ENCODE data around the gene PEPD. TPM values are rescaled to one million over a fixed set of nuclear protein-coding genes. Genes with fewer than 3 reads are reported as not detected.

PEPD gene
- total RNA-seq, 2 experiments from 2014 or later = 29.3 to 30.6 TPM

DNA sequence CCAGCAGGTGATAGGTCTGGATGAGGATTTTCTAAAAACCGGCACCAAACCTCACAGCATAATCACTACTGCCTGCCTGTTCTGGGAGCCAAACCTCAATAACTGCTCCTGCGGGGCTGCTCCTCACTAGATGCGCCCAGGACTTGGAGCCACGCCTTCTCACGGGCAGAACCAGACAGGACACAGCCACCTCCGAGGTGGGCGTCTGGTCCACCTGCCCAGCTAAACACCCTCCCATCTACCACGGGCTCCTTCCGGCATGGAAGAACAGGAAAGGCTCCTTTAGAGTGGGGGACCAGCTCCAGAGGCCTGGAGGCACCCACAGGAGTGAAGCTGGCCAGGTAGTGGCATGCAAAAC lies 73.5 kb downstream of the PEPD start:
- H3K9me3 Mint-ChIP-seq = no peaks in the 10 kb centered on the region
- H3K27ac Mint-ChIP-seq = no peak overlapping the region
- intact Hi-C loops (cut with micrococcal nuclease) = no loop called here
- no peaks in the 10 kb centered on the region for H3K27me3 Mint-ChIP-seq
- DNase-seq = no peak
- H3K36me3 Mint-ChIP-seq = no peaks in the 10 kb centered on the region
- ChIA-PET POLR2A (no interaction called here), CTCF (interaction anchor here (1.0 to 1.4 kb wide), 2 partner anchors 16 to 17 kb away, joined by 3 read pairs; no protein-coding TSS in a partner anchor)
- H3K4me1 Mint-ChIP-seq (ENCODE audit: low read depth) = no peaks in the 10 kb centered on the region
- H3K4me3 Mint-ChIP-seq = no peak overlapping the region

DNA sequence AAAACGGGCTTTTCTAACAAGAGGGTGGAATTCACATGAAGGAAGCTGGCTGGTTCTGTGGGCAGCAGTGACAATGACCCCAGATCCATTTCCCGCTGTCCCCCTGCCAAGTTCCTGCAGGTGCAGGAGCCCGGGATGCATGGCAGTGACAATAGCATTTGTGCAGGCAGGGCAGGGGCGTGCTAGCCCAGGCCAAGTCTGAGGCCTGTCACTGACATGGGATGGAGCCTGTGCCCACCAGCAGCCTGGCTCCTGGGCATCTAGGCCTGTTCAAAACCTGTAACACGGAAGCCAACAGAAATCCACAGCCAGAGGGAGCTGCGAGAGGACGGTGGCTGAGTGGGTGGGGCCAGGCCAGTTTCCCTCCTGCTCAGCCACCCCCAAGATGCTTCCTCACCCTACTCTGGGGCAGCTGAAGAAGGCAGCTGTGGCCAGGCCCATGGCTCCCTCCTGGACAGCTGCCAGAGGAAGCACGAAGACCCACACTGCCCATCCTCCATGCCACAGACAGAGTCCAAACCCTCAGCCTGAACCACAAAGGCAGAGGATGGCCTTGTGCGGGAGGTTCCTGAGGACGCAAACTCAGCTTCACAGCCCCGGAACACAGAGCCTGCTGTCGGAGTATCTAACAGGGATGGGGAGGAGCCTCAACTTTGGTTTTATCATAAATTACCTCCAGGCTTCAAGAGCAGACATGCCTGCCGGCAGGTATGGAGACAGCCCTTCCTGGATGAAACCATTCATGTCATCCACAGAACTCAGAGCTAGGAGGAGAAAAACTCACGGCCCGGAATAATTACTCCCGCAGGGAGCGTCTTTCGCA lies 74.0 kb downstream of the PEPD start:
- DNase-seq = no peak
- no peaks in the 10 kb centered on the region for H3K9me3 Mint-ChIP-seq
- no peak overlapping the region for H3K27ac Mint-ChIP-seq
- no peaks in the 10 kb centered on the region for H3K27me3 Mint-ChIP-seq
- no peaks in the 10 kb centered on the region for H3K36me3 Mint-ChIP-seq
- intact Hi-C loops (cut with micrococcal nuclease) = no loop called here
- ChIA-PET CTCF (interaction anchor here (1.0 to 1.4 kb wide), 2 partner anchors 16 to 17 kb away, joined by 3 read pairs; no protein-coding TSS in a partner anchor), POLR2A (no interaction called here)
- no peak overlapping the region for H3K4me3 Mint-ChIP-seq
- H3K4me1 Mint-ChIP-seq (ENCODE audit: low read depth) = no peaks in the 10 kb centered on the region

DNA sequence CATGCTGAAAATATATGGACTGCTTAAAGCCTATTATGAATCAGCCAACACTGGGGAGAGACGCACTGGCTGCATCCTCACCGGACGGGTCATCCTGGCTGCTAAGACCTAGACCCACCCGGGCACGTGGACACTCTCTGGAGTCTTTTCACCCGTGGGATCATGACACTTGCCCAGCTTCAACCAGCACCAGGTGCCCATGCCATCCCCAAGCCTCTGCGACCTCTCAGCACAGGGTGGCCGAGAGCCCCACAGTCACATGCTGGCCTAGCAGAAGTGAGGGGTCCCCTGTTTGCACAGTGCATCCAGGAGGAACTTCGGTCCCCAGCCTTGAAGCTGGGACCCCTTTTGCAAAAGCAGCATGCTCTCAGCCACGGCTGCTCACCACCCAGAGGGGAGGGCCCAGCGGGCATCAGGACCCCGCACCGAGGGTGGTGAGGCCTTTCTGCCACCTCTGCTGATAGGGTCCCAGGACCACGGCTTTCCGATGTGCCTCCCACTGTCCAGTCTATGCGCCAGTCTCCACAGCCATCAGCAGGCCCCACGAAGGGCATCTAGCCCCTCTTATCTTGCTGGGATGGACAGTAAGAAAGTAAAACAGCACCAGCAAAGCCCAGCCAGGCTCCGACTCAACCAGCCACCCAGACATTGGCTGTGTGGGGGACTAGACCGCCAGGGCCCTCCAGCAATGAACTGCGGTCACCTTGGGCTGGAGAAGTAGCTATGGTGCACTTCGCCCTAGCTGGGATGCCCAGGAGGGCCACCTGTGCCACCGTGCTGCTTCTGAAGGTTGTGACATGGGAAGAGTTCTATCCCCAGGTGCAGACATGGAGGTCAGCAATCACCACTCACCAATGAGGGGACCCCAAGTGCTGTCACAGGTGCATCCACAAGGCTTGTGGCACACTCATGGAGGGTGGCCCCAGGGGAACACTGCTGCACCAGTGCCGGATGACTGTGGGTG lies 75.0 kb downstream of the PEPD start:
- DNase-seq = no peak
- CTCF ChIA-PET = interaction anchor here (1.0 kb wide), 1 partner anchor 323 kb away, joined by 3 read pairs; no protein-coding TSS in a partner anchor
- no peak overlapping the region for H3K4me3 Mint-ChIP-seq
- intact Hi-C loops (cut with micrococcal nuclease) = no loop called here
- no peaks in the 10 kb centered on the region for H3K27me3 Mint-ChIP-seq
- H3K4me1 Mint-ChIP-seq (ENCODE audit: low read depth) = no peaks in the 10 kb centered on the region
- no peaks in the 10 kb centered on the region for H3K9me3 Mint-ChIP-seq
- POLR2A ChIA-PET = no interaction called here
- no peaks in the 10 kb centered on the region for H3K36me3 Mint-ChIP-seq
- H3K27ac Mint-ChIP-seq = no peak overlapping the region

DNA sequence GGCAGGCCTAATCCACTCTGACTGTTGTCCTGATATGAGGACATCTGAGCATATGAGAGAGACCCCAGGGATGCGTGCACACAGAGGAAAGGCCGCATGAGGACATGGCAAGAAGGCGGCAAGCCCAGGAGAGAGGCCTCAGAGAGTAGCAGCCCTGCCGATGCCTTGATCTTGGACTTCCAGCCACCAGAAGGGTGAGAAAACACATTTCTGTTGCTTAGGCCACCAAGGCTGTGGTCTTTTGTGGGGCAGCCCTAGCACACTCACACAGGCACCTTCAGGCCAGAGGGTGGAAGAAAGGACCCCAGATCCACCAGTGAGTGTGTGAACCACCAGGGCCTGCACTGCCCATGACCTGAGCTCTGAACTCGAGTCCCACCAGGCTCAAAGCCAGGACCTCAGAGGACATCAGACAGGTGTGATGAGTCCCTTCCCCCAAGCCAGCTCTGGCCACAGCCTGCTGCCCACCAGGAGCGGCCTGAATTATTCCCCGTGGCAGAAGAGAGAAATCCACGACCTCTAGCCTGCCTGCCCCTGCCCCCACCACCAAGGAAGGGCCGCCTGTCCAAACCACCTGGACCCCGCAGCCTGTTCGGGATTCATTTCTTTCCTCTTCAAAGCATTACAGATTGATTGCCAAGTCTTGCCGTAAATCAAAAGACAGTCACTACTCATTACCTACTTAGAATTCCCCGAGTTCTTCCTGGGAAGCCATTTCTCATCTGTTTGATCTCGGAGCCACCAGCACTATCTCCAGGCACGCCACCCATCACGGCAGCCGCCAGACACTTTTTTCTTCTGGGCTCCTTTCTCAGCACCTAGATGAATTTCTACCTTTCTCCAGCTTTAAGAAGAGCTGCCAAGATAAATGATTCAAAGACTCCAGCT lies 75.9 kb downstream of the PEPD start:
- H3K27me3 Mint-ChIP-seq = no peaks in the 10 kb centered on the region
- H3K36me3 Mint-ChIP-seq = no peaks in the 10 kb centered on the region
- intact Hi-C loops (cut with micrococcal nuclease) = no loop called here
- DNase-seq = no peak
- no peak overlapping the region for H3K27ac Mint-ChIP-seq
- no peaks in the 10 kb centered on the region for H3K4me1 Mint-ChIP-seq (ENCODE audit: low read depth)
- no peak overlapping the region for H3K4me3 Mint-ChIP-seq
- POLR2A ChIA-PET = no interaction called here
- CTCF ChIA-PET = interaction anchor here (1.0 kb wide), 1 partner anchor 324 kb away, joined by 3 read pairs; no protein-coding TSS in a partner anchor
- no peaks in the 10 kb centered on the region for H3K9me3 Mint-ChIP-seq

DNA sequence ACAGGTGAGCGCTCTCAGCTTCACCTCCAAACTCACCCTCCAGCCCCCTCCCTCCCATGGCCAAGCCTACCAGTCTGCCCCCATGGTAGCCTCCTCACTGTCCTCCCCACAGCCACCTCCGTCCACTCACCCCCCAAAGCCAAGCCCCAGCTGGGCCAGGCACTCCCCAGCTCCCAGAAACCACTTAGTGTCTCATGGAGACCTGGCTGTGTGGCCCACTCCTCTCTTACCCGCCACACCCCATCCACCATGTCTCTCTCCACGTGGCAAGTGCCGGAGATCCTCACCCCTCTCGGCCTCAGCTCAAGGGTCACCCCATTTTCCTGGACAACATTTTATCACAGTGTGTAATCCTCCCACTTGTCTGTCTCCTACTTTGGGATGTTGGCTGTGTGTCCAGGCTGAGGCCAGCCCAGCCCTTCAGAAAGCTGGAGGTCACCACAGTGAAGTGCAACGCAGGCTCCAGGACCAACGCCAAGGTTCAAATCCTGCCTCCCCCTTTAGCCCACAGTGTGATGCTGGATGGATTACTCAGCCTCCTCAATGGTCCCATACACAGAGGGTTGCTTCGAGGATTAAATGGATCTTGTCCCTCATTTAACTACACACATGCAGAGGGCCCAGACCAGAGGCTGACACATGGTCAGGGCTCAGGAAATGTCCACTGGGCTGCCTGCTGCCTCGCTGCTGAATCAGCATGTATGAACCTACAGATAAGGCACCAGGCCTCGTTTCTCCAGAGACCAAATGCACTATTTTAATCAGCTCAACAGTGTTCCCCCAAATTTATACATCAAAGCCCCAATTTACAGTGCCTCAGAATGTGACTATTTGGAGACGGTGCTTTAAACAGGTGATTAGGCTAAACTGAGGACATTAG lies 76.8 kb downstream of the PEPD start:
- DNase-seq = no peak
- intact Hi-C loops (cut with micrococcal nuclease) = no loop called here
- H3K36me3 Mint-ChIP-seq = no peaks in the 10 kb centered on the region
- H3K4me1 Mint-ChIP-seq (ENCODE audit: low read depth) = no peaks in the 10 kb centered on the region
- no peak overlapping the region for H3K27ac Mint-ChIP-seq
- ChIA-PET CTCF (no interaction called here), POLR2A (no interaction called here)
- no peak overlapping the region for H3K4me3 Mint-ChIP-seq
- H3K9me3 Mint-ChIP-seq = no peaks in the 10 kb centered on the region
- no peaks in the 10 kb centered on the region for H3K27me3 Mint-ChIP-seq

DNA sequence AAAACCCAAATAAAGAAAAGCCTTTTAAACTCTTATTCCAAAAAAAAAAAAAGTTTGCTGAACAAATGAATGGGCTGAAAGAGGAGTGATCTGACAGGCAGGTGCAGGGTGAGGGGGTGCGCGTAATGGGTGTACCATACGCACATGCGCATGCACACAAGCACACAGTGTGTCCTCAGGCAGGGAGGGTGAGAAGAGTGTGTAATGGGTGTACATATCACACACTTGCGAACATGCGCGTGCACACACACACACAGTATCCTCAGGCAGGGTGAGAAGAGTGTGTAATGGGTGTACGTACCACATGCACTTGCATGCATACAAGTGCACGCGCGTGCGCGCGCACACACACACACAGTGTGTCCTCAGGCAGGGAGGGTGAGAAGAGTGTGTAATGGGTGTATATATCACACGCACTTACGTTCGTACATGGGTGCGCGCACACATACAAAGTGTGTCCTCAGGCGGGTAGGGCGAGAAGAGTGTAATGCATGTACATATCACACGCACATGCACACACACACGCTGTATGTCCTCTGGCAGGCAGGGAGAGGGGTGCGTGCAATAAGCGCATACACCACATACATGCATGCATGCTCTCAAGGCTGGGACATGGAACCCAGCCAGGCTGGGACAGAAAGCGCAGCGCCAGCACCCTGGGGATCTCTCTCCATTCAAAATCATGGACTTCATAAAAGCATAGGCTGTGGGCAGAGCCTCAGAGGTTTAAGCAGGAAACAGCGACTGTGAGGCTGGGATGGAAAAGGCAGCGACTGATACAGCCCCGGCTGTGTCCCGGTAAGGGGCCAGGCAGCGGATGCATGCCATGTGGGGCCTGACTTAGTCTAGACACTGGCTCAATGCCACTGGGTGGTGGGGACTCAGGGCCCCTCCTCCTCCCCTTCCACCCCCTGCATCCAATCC lies 77.7 kb downstream of the PEPD start:
- intact Hi-C loops (cut with micrococcal nuclease) = no loop called here
- Mint-ChIP-seq H3K27ac (no peak overlapping the region), H3K4me3 (no peak overlapping the region), H3K36me3 (no peaks in the 10 kb centered on the region), H3K9me3 (no peaks in the 10 kb centered on the region), H3K4me1 (ENCODE audit: low read depth) (no peaks in the 10 kb centered on the region), H3K27me3 (no peaks in the 10 kb centered on the region)
- ChIA-PET CTCF (no interaction called here), POLR2A (no interaction called here)
- DNase-seq = no peak

DNA sequence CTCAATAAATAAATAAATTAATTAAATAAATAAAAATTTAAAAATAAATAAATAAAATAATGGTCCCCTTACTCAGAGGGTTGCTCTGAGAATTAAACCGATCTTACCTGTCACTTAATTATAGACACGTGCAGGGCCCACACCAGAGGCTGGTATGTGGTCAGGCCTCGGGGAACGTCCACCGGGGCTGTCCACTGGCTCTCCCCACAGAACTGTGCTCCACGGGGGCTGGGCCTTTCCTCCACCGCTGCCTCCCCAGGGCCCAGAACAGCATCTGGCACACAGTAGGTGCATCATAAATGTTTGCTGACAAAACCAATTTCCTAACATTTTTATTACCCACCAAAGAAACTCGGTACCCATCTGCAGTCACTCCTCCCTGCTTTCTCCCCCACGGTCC lies 78.9 kb downstream of the PEPD start:
- POLR2A ChIA-PET = no interaction called here
- no peak for DNase-seq
- Mint-ChIP-seq H3K9me3 (no peaks in the 10 kb centered on the region), H3K4me1 (ENCODE audit: low read depth) (no peaks in the 10 kb centered on the region), H3K27ac (no peak overlapping the region), H3K27me3 (no peaks in the 10 kb centered on the region), H3K36me3 (no peaks in the 10 kb centered on the region), H3K4me3 (no peak overlapping the region)
- intact Hi-C loops (cut with micrococcal nuclease) = no loop called here
- CTCF ChIA-PET = no interaction called here

DNA sequence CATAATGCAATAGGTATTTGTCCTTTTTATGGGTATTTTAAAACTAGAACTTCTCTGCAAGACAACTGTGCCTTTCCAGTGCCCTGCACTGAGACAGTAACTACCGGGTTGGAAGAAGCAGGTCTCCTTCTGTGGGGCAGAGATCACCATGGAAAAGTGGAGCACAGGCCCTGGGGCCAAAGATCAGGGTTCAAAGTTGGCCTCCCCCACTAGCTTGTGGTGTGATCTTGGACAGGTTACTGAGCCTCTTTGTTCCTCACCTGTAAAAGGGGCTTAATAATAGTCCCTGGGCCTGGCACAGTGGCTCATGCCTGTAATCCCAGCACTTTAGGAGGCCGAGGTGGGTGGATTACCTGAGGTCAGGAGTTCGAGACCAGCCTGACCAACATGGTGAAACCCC lies 79.8 kb downstream of the PEPD start:
- H3K4me3 Mint-ChIP-seq = no peak overlapping the region
- no peaks in the 10 kb centered on the region for H3K9me3 Mint-ChIP-seq
- H3K36me3 Mint-ChIP-seq = no peaks in the 10 kb centered on the region
- ChIA-PET CTCF (interaction anchor here (0.7 kb wide), 1 partner anchor 11 kb away, joined by 3 read pairs; no protein-coding TSS in a partner anchor), POLR2A (no interaction called here)
- no peaks in the 10 kb centered on the region for H3K27me3 Mint-ChIP-seq
- H3K4me1 Mint-ChIP-seq (ENCODE audit: low read depth) = no peaks in the 10 kb centered on the region
- H3K27ac Mint-ChIP-seq = no peak overlapping the region
- DNase-seq = no peak
- intact Hi-C loops (cut with micrococcal nuclease) = no loop called here

DNA sequence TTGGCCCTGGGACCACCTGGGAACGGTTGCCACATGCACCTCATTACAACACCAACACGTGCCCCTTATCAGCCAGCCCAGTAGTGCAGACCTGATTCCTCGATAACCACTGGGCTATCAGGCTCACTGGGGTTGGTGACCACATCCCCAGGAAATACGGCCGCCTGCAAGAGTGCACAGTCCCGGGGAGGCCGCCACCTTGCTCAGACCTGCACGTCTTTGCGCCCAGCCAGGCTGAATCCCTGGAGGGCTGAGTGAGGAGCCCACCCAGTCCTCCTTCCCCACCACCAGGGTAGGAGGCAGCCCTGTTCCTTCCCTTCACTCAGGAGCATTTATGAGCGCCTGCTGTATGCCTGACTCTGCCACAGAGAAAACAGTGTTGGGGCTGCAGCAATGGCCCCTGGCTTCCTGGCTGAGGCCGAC lies 80.3 kb downstream of the PEPD start:
- no peak for DNase-seq
- Mint-ChIP-seq H3K27ac (no peak overlapping the region), H3K4me3 (no peak overlapping the region), H3K9me3 (no peaks in the 10 kb centered on the region), H3K36me3 (no peaks in the 10 kb centered on the region), H3K27me3 (no peaks in the 10 kb centered on the region), H3K4me1 (ENCODE audit: low read depth) (no peaks in the 10 kb centered on the region)
- ChIA-PET POLR2A (no interaction called here), CTCF (interaction anchor here (2.2 kb wide), 1 partner anchor 11 kb away, joined by 10 read pairs; no protein-coding TSS in a partner anchor)
- intact Hi-C loops (cut with micrococcal nuclease) = no loop called here

DNA sequence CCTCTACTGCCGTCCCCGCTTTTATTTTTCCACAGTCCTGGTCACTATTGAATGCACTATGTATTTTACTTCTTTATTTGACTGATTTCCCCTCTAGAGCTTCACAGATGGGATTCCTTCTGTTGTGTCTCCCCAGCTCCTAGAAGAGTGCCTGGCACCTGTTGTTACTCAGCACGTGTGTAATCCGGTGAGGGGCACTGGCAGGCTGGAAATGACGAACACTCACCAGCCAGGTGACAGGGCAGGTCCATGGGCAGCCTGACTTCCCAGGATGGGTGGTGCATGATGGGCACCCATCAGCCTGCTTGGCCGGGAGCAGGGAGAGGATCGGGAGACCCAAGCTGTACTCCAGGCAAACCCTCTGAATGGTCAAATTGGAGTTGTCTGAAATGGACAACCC lies 80.9 kb downstream of the PEPD start:
- ChIA-PET CTCF (interaction anchor here (0.8 to 2.2 kb wide), 2 partner anchors 9 to 10 kb away, joined by 4 to 10 read pairs; no protein-coding TSS in a partner anchor), POLR2A (no interaction called here)
- H3K4me3 Mint-ChIP-seq = no peak overlapping the region
- H3K4me1 Mint-ChIP-seq (ENCODE audit: low read depth) = no peaks in the 10 kb centered on the region
- no peak overlapping the region for H3K27ac Mint-ChIP-seq
- no peaks in the 10 kb centered on the region for H3K27me3 Mint-ChIP-seq
- H3K36me3 Mint-ChIP-seq = no peaks in the 10 kb centered on the region
- no peak for DNase-seq
- H3K9me3 Mint-ChIP-seq = no peaks in the 10 kb centered on the region
- intact Hi-C loops (cut with micrococcal nuclease) = no loop called here
